Liver (tissue), 9 donors: ENCODE data around the gene KHNYN. TPM values are rescaled to one million over a fixed set of nuclear protein-coding genes. Genes with fewer than 3 reads are reported as not detected.

ENCODE experiments used
- DNase-seq: peaks from one replicate; pipeline ENCODE4 v3.0.0-alpha.2; 2017; ENCODE audit warnings: low spot score
- H3K27ac ChIP-seq, 2 donors: one replicate each; pipeline ENCODE4 v1.7.0; 2013; ENCODE audit warnings: inconsistent platforms in 2 of 2, low read length in 2 of 2, control low read depth in 1 of 2, low read depth in 1 of 2, mild to moderate bottlenecking in 1 of 2
- H3K27me3 ChIP-seq, 4 donors: one replicate each; pipeline versions ENCODE4 v1.6.1 to v1.7.0; 2013; ENCODE audit warnings: low read length in 3 of 4, inconsistent platforms in 1 of 4, mild to moderate bottlenecking in 1 of 4, moderate library complexity in 1 of 4; ENCODE audit not compliant: control insufficient read depth in 4 of 4, insufficient read depth in 4 of 4
- H3K36me3 ChIP-seq, 4 donors: one replicate each; pipeline versions ENCODE4 v1.6.1 to v1.7.0; 2013; ENCODE audit warnings: low read length in 3 of 4, mild to moderate bottlenecking in 3 of 4, low read depth in 1 of 4, moderate library complexity in 1 of 4; ENCODE audit not compliant: control insufficient read depth in 4 of 4, insufficient read depth in 3 of 4
- H3K4me1 ChIP-seq, 4 donors: one replicate each; pipeline versions ENCODE4 v1.6.1 to v1.7.0; 2013; ENCODE audit warnings: low read length in 3 of 4, mild to moderate bottlenecking in 3 of 4, moderate library complexity in 1 of 4; ENCODE audit not compliant: control insufficient read depth in 4 of 4, insufficient read depth in 4 of 4
- H3K4me3 ChIP-seq, 3 donors: one replicate each; pipeline versions ENCODE4 v1.6.1 to v1.7.0; 2013; ENCODE audit warnings: low read length in 3 of 3, control low read depth in 1 of 3, low read depth in 1 of 3, mild to moderate bottlenecking in 1 of 3
- H3K9ac ChIP-seq, 2 donors: one replicate each; pipeline ENCODE4 v1.7.0; 2013; ENCODE audit warnings: low read length in 2 of 2, mild to moderate bottlenecking in 2 of 2, moderate library complexity in 2 of 2, control low read depth in 1 of 2, low read depth in 1 of 2
- H3K9me3 ChIP-seq, 4 donors: one replicate each; pipeline versions ENCODE4 v1.6.1 to v1.7.0; 2013; ENCODE audit warnings: low read length in 3 of 4; ENCODE audit not compliant: control insufficient read depth in 4 of 4
- FOXA1 ChIP-seq: IDR thresholded peaks from 2 replicates; pipeline ENCODE4 v1.6.1; 2016; ENCODE audit warnings: antibody characterized with exemption
- FOXA2 ChIP-seq: IDR thresholded peaks from 2 replicates; pipeline ENCODE4 v1.6.1; 2016; ENCODE audit warnings: antibody characterized with exemption
- GABPA ChIP-seq, 2 donors: IDR thresholded peaks in 1 of 2; conservative IDR thresholded peaks in 1 of 2; 2 replicates each; pipeline ENCODE4 v1.6.1; 2016; ENCODE audit warnings: antibody characterized with exemption in 2 of 2, mild to moderate bottlenecking in 1 of 2, moderate library complexity in 1 of 2
- HNF4A ChIP-seq, 2 donors: conservative IDR thresholded peaks; 2 replicates each; pipeline ENCODE4 v1.6.1; 2016; ENCODE audit warnings: antibody characterized with exemption in 2 of 2, mild to moderate bottlenecking in 2 of 2
- JUND ChIP-seq, 2 donors: IDR thresholded peaks; 2 replicates each; pipeline ENCODE4 v1.6.1; 2016; ENCODE audit warnings: antibody characterized with exemption in 2 of 2
- NR2F2 ChIP-seq: IDR thresholded peaks from 2 replicates; pipeline ENCODE4 v1.6.1; 2016; ENCODE audit warnings: antibody characterized with exemption
- TAF1 ChIP-seq: conservative IDR thresholded peaks from 2 replicates; pipeline ENCODE4 v1.6.1; 2016; ENCODE audit warnings: antibody characterized with exemption, mild to moderate bottlenecking
- WGBS: extraction: QIAGEN DNeasy Blood & Tissue Kit; methylation state at CpG from one replicate; pipeline ENCODE4 v1.1.7; 2013; 5-methylcytosine and 5-hydroxymethylcytosine counted together
- polyA plus RNA-seq, 2 donors: library from polyadenylated mRNA; stranded (reverse) in 1 of 2; unstranded in 1 of 2; fragments of 200-250 nt in 1 of 2; fragments of >200 nt in 1 of 2; fragmentation: Nextera tagmentation in 1 of 2; extraction: Ambion mirVana in 1 of 2; gene quantifications; one replicate each; pipeline versions ENCODE4 v1.2.1 to v1.2.3, GENCODE V29; 2013 to 2015
- total RNA-seq, 2 donors: library from RNA; depleted of rRNA; stranded (reverse); fragments of >200 nt; gene quantifications; one replicate each; pipeline ENCODE4 v1.2.3, GENCODE V29; 2014
- TF ChIP-seq, protein P1 (sequence below): IDR thresholded peaks from 2 replicates; pipeline ENCODE4 v1.6.1; 2016; ENCODE audit warnings: antibody characterized with exemption
- TF ChIP-seq, protein P2 (sequence below): IDR thresholded peaks from 2 replicates; pipeline ENCODE4 v1.6.1; 2016; ENCODE audit warnings: antibody characterized with exemption, mild to moderate bottlenecking
- TF ChIP-seq, protein P3 (sequence below): IDR thresholded peaks from 2 replicates; pipeline ENCODE4 v1.6.1; 2016; ENCODE audit warnings: antibody characterized with exemption
- TF ChIP-seq, protein P4 (sequence below): IDR thresholded peaks from 2 replicates; pipeline ENCODE4 v1.6.1; 2016; ENCODE audit warnings: antibody characterized with exemption
- donor health status: healthy.
- donor health status: healthy.
- donor health status: healthy.
- donor health status: healthy.
- donor health status: healthy.

Gene KHNYN
- total and polyA plus RNA-seq, 4 donors: 3.0 to 40.3 (median 24.6) TPM

DNA sequence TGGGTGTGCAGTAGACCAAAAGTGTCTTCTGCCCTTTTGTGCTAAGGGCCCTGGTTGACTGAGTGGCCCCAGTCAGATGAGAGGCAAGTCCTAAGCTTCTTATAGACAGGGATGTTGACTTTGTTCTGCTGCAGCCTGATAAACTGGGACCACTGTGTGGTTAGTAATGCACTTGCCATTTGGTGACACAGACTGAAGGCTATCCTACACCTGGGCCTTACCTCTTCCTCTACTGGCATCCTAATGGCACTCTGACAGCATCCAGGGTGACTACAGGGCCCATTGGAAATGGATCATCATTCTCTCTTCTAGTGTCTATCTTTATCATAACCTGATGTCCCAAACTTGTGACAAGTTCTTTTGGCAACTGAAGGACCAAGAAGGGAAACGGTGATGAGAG, 9.5 kb downstream of the KHNYN start:
- Histone ChIP-seq H3K27me3 (no peaks in the 10 kb centered on the region), H3K36me3 (peaks cover 8 to 41% (median 30%) of the 10 kb centered on the region in 4 donors), H3K4me3 (no peak overlapping the region), H3K9ac (no peak overlapping the region), H3K27ac (no peak overlapping the region), H3K9me3 (no peaks in the 10 kb centered on the region), H3K4me1 (peaks cover 5 to 56% (median 35%) of the 10 kb centered on the region in 4 donors)
- DNase-seq: no peak
- WGBS: 79% methylated on average over 1 of the region's 1 CpG
- TF ChIP-seq FOXA2 (no peak), NR2F2 (no peak), FOXA1 (no peak)

DNA sequence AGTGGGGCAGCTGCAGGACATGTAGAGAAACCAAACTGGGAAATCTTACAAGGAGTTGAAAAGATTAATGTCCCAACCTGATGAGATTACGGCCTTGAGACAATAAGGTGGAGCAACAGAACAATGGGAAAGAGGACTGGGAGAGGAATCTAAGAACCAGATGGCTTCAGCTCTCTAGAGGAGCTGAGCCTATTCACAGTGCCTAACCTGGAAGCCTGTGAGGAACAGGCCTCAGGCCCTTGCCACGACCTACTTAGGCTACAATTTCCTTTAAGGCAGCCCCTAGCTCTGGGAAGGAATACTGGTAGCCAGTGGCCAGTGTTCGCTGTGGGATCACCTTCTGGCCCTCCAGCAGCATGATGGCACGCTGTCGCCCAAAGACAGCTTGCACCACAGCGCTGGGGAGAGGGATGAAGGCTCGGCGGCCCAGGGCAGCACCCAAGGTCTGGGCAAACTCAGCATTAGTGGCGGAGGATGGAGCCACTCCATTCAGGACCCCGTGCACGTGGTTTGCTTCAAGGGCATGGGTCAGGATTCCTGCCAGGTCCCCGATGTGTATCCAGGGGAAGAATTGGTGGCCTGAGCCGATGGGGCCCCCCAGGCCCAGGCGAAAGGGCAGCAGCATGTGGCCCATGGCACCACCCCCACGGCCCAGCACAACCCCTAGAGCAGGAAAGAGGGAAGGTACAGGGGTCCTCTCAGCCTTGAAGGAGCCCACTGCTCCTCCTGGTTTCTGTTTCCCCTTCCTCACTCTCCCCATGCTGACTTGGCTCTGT, 10.3 kb downstream of the KHNYN start:
- H3K9ac ChIP-seq: no peak overlapping the region
- peaks cover 8 to 41% (median 30%) of the 10 kb centered on the region in 4 donors for H3K36me3 ChIP-seq
- WGBS: 81% methylated on average over 15 of the region's 15 CpGs
- H3K27ac ChIP-seq: no peak overlapping the region
- no peak overlapping the region for H3K4me3 ChIP-seq
- TF ChIP-seq HNF4A (conservative IDR thresholded peaks at IDR 0.05) (no peak), TAF1 (no peak), JUND (IDR thresholded peaks at IDR 0.05) (no peak), NR2F2 (no peak), GABPA (IDR thresholded peaks at IDR 0.05 in 1 of 2, conservative IDR thresholded peaks at IDR 0.05 in 1 of 2) (no peak), FOXA2 (no peak)
- TF ChIP-seq, protein P1, sequence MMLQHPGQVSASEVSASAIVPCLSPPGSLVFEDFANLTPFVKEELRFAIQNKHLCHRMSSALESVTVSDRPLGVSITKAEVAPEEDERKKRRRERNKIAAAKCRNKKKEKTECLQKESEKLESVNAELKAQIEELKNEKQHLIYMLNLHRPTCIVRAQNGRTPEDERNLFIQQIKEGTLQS: no peak
- TF ChIP-seq, protein P2, sequence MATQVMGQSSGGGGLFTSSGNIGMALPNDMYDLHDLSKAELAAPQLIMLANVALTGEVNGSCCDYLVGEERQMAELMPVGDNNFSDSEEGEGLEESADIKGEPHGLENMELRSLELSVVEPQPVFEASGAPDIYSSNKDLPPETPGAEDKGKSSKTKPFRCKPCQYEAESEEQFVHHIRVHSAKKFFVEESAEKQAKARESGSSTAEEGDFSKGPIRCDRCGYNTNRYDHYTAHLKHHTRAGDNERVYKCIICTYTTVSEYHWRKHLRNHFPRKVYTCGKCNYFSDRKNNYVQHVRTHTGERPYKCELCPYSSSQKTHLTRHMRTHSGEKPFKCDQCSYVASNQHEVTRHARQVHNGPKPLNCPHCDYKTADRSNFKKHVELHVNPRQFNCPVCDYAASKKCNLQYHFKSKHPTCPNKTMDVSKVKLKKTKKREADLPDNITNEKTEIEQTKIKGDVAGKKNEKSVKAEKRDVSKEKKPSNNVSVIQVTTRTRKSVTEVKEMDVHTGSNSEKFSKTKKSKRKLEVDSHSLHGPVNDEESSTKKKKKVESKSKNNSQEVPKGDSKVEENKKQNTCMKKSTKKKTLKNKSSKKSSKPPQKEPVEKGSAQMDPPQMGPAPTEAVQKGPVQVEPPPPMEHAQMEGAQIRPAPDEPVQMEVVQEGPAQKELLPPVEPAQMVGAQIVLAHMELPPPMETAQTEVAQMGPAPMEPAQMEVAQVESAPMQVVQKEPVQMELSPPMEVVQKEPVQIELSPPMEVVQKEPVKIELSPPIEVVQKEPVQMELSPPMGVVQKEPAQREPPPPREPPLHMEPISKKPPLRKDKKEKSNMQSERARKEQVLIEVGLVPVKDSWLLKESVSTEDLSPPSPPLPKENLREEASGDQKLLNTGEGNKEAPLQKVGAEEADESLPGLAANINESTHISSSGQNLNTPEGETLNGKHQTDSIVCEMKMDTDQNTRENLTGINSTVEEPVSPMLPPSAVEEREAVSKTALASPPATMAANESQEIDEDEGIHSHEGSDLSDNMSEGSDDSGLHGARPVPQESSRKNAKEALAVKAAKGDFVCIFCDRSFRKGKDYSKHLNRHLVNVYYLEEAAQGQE: no peak
- TF ChIP-seq, protein P3, sequence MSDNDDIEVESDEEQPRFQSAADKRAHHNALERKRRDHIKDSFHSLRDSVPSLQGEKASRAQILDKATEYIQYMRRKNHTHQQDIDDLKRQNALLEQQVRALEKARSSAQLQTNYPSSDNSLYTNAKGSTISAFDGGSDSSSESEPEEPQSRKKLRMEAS: no peak
- TF ChIP-seq, protein P4, sequence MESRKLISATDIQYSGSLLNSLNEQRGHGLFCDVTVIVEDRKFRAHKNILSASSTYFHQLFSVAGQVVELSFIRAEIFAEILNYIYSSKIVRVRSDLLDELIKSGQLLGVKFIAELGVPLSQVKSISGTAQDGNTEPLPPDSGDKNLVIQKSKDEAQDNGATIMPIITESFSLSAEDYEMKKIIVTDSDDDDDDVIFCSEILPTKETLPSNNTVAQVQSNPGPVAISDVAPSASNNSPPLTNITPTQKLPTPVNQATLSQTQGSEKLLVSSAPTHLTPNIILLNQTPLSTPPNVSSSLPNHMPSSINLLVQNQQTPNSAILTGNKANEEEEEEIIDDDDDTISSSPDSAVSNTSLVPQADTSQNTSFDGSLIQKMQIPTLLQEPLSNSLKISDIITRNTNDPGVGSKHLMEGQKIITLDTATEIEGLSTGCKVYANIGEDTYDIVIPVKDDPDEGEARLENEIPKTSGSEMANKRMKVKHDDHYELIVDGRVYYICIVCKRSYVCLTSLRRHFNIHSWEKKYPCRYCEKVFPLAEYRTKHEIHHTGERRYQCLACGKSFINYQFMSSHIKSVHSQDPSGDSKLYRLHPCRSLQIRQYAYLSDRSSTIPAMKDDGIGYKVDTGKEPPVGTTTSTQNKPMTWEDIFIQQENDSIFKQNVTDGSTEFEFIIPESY: no peak
- H3K27me3 ChIP-seq: no peaks in the 10 kb centered on the region
- no peaks in the 10 kb centered on the region for H3K9me3 ChIP-seq
- no peak for DNase-seq
- H3K4me1 ChIP-seq: peaks cover 5 to 56% (median 33%) of the 10 kb centered on the region in 4 donors
